ENCODE data around the gene SLC13A3. TPM values are rescaled to one million over a fixed set of nuclear protein-coding genes. Genes with fewer than 3 reads are reported as not detected.

The SLC13A3 gene
- total RNA-seq, 1 donor from 2014 or later, result 0.66 TPM

- H3K4me1 Mint-ChIP-seq (ENCODE audit: low read depth, unreplicated experiment), result peaks cover 4% of the 10 kb centered on the region
- Histone ChIP-seq H3K4me2 (ENCODE audit: low read length) (peak within 1 kb of the TSS; percentile 94), H2AFZ (ENCODE audit: low read depth, low read length) (peak within 1 kb of the TSS; percentile 75), H3K27me3 (ENCODE audit: insufficient read depth, low read length) (no peaks in the 10 kb centered on the region), H3K27ac (ENCODE audit: low read depth, low read length) (peak within 1 kb of the TSS; percentile 94), H4K20me1 (ENCODE audit: insufficient read depth, low read length) (peaks cover 33% of the 10 kb centered on the region), H3K36me3 (ENCODE audit: insufficient read depth, low read length) (peaks cover 19% of the 10 kb centered on the region), H3K9ac (ENCODE audit: low read length) (peak within 1 kb of the TSS; percentile 95), H3K9me3 (ENCODE audit: insufficient read depth, low read depth, low read length) (no peaks in the 10 kb centered on the region), H3K4me3 (ENCODE audit: insufficient read depth, low read depth, low read length) (peak within 1 kb of the TSS; percentile 92), H3K79me2 (ENCODE audit: insufficient read depth, low read length) (peaks cover 48% of the 10 kb centered on the region), H3K4me1 (ENCODE audit: insufficient read depth, low read length) (peaks cover 16% of the 10 kb centered on the region)
- H3K36me3 Mint-ChIP-seq (ENCODE audit: low read depth, unreplicated experiment), result peaks cover 6% of the 10 kb centered on the region
- FAIRE-seq (peak; percentile 74), DNase-seq (ENCODE audit: low read depth) (peak; percentile 100)
- H3K27ac Mint-ChIP-seq (ENCODE audit: unreplicated experiment), result peak within 1 kb of the TSS; percentile 97
- peak within 1 kb of the TSS; percentile 95 for H3K4me3 Mint-ChIP-seq (ENCODE audit: unreplicated experiment)
- TF ChIP-seq CTCF (IDR thresholded peaks at IDR 0.05; ENCODE audit: insufficient read depth, low read depth, low read length) (no peak), EZH2 (IDR thresholded peaks at IDR 0.05; ENCODE audit: insufficient read depth, low read length) (no peak)
- no peaks in the 10 kb centered on the region for H3K9me3 Mint-ChIP-seq (ENCODE audit: unreplicated experiment)
- H3K27me3 Mint-ChIP-seq (ENCODE audit: low read depth, unreplicated experiment), result no peaks in the 10 kb centered on the region
Observed at GRCh38 chr20:46689082-46689753, 38.0 kb upstream of the SLC13A3 start, which contains the start of gene TP53RK. TP53RK (minus strand) TSS chr20:46689444; CDS start chr20:46689414, 30 bp downstream.

GRCh38 chr20:46688151-46689081 lies 37.2 kb upstream of the SLC13A3 start:
- Histone ChIP-seq H3K27ac (ENCODE audit: low read depth, low read length) (peak overlapping the region; percentile 94), H3K4me3 (ENCODE audit: insufficient read depth, low read depth, low read length) (peak overlapping the region; percentile 92), H3K9ac (ENCODE audit: low read length) (peak overlapping the region; percentile 95), H3K9me3 (ENCODE audit: insufficient read depth, low read depth, low read length) (no peaks in the 10 kb centered on the region), H3K4me2 (ENCODE audit: low read length) (peak overlapping the region; percentile 94), H3K4me1 (ENCODE audit: insufficient read depth, low read length) (peaks cover 16% of the 10 kb centered on the region), H4K20me1 (ENCODE audit: insufficient read depth, low read length) (peaks cover 37% of the 10 kb centered on the region), H3K36me3 (ENCODE audit: insufficient read depth, low read length) (peaks cover 19% of the 10 kb centered on the region), H3K79me2 (ENCODE audit: insufficient read depth, low read length) (peaks cover 55% of the 10 kb centered on the region), H2AFZ (ENCODE audit: low read depth, low read length) (peak overlapping the region; percentile 70), H3K27me3 (ENCODE audit: insufficient read depth, low read length) (no peaks in the 10 kb centered on the region)
- H3K4me1 Mint-ChIP-seq (ENCODE audit: low read depth, unreplicated experiment), result peaks cover 11% of the 10 kb centered on the region
- TF ChIP-seq EZH2 (IDR thresholded peaks at IDR 0.05; ENCODE audit: insufficient read depth, low read length) (no peak), CTCF (IDR thresholded peaks at IDR 0.05; ENCODE audit: insufficient read depth, low read depth, low read length) (no peak)
- H3K9me3 Mint-ChIP-seq (ENCODE audit: unreplicated experiment), result no peaks in the 10 kb centered on the region
- peak overlapping the region; percentile 95 for H3K4me3 Mint-ChIP-seq (ENCODE audit: unreplicated experiment)
- peaks cover 6% of the 10 kb centered on the region for H3K36me3 Mint-ChIP-seq (ENCODE audit: low read depth, unreplicated experiment)
- H3K27me3 Mint-ChIP-seq (ENCODE audit: low read depth, unreplicated experiment), result no peaks in the 10 kb centered on the region
- DNase-seq (ENCODE audit: low read depth) (peak; percentile 43), FAIRE-seq (no peak)
- H3K27ac Mint-ChIP-seq (ENCODE audit: unreplicated experiment), result peak overlapping the region; percentile 94

Data from astrocyte (in vitro differentiated cells and primary cell).